HG02870 (cell line): ENCODE results near the gene OR8H2.
"Not testable (repeated sequence)": the region's sequence is repeated elsewhere in the genome, so short reads cannot be mapped to it uniquely, and the experiment has no call there.

Experiments
- ATAC-seq: cut with Tn5 transposase; IDR thresholded peaks from one replicate; pipeline ENCODE4 v1.9.1; 2021; ENCODE audit warnings: mild to moderate bottlenecking, moderate library complexity; ENCODE audit not compliant: unreplicated experiment

The OR8H2 gene

GRCh38 chr11:56103210-56103737 is at the start of gene OR8H2:
OR8H2 (plus strand) TSS chr11:56103687; CDS start chr11:56105043, 1,356 bp downstream.
- no peak for ATAC-seq

- not testable (repeated sequence) for ATAC-seq
These were observed 47.1 kb upstream of the OR8H2 start for GRCh38 chr11:56056366-56056765.

- ATAC-seq = not testable (repeated sequence)
These were observed 45.7 kb upstream of the OR8H2 start for GRCh38 chr11:56057661-56058237.

DNA sequence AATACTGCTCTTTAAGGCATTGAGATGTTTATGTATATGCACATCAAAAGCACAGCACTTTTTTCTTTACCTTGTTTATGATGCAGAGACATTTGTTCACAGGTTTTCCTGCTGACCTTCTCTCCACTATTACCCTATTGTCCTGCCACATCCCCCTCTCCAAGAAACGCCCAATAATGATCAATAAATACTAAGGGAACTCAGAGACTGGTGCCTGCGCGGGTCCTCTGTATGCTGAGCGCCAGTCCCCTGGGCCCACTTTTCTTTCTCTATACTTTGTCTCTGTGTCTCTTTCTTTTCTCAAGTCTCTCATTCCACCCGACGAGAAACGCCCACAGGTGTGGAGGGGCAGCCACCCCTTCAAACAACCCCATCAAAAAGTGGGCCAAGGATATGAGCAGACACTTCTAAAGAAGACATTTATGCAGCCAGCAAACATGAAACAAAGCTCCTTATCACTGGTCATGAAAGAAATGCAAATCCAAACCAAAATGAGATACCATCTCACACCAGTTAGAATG is 45.2 kb upstream of the OR8H2 start:
- ATAC-seq = not testable (repeated sequence)

DNA sequence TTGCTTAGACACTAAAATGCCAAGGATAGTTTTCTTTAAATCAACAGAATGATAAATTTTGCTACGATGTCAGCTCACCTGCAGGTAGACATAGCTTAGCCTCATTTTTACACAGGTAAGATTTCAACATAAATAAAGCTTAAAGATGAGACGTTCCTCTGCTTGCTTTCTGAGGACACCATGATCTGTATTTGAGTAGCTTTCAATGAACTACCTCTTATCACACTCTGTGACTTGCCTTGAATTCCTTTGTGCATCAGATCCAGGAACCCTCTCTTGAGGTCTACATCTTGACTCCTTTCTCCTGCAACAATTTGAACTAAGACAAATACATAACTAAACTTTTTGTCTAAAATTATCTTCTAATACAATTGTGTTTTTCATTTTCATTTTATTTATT is 36.5 kb upstream of the OR8H2 start:
- ATAC-seq = no peak

DNA sequence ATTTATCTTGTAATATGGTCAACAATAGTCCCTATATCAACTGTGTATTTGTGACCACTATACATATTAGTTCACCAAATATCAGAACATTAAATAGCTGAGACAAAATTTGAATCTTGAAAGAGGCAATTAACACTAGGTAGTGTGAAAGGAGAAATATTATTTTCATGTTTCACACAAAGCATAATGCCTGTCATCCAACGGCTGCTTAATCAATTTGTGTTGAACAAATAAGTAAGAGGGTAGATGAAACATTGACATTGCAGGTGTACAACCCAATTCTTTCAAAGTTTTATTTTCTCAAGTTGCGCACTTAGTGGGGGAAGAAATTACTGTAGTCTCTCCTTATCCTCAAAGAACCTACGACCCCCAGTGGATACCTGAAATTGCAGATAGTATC is 13.8 kb upstream of the OR8H2 start:
- ATAC-seq = no peak

DNA sequence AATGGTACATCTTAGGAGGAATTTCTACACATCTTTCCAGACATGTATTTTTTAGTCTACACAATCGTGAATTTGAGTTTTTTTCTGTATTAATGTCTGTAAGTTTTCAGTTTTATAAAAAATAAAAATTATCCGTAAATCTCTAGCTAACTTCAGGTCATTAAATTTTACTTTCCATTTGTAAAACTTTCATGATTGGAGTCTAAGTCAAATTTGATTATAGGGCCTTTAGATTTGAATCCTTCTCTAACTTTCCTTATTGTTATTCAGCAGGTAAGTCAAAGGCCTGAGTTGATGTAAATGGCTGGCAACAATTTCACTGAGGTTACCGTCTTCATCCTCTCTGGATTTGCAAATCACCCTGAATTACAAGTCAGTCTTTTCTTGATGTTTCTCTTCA is 10.5 kb upstream of the OR8H2 start, which contains the start of gene OR8I2:
OR8I2 (plus strand) TSS at position 301 of the 400 bp plus-strand sequence; CDS start at position 301, 0 bp downstream.
- ATAC-seq = no peak

- ATAC-seq = no peak
These were observed 18.6 kb downstream of the OR8H2 start, which contains the start of gene OR8H3 for GRCh38 chr11:56122073-56122472. OR8H3 (plus strand) TSS chr11:56122373; CDS start chr11:56122373, 0 bp downstream.

DNA sequence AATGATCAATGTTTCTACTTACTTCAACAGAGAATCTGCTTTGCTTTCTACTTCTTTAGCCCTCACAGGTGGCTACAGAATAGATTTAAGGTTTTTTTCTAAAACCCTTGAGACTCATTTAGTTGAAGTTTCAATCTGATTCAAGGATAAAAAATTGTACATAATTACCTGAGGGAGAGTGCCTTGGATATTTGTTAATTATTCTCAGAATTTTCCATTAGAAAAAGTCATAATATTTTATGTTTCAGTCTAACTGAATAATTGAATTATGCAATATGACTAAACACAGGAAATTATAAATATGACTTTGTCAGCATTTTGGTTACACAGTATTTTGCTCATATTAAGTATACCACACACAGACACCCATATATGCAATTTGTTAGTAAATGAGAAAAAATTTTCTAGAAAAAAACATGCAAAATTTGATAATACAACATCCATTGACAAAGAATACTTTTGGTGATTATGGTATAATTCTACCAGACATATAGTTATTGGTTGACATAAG is 36.7 kb downstream of the OR8H2 start, which contains the start of gene OR8J3:
OR8J3 (minus strand) TSS at position 51 of the 511 bp plus-strand sequence. CDS start 2,483 bp downstream, outside the sequence.
- ATAC-seq = no peak

- ATAC-seq = not testable (repeated sequence)
These were observed 40.2 kb downstream of the OR8H2 start for GRCh38 chr11:56143681-56144080.

GRCh38 chr11:56151376-56151775 is 47.9 kb downstream of the OR8H2 start:
- no peak for ATAC-seq

GRCh38 chr11:56152333-56152732 is 48.8 kb downstream of the OR8H2 start:
- no peak for ATAC-seq
